BE2C (cell line): ENCODE measurements around the gene CNTN4.

Source experiments
- DNase-seq: peaks from one replicate; pipeline ENCODE4 v3.0.0-alpha.2; 2020
- H3K27me3 ChIP-seq: fragments of 250-450 bp; sonication (Bioruptor Pico); 2 replicates; pipeline ENCODE4 v1.5.1; 2020; ENCODE audit warnings: mild to moderate bottlenecking
- H3K36me3 ChIP-seq: fragments of 250-450 bp; sonication (Bioruptor Pico); 2 replicates; pipeline ENCODE4 v1.5.1; 2020; ENCODE audit warnings: mild to moderate bottlenecking
- H3K4me1 ChIP-seq: fragments of 250-450 bp; sonication (Bioruptor Pico); 2 replicates; pipeline ENCODE4 v1.5.1; 2020
- H3K4me3 ChIP-seq: 2 replicates; pipeline ENCODE4 v1.5.1; 2011; ENCODE audit warnings: low read depth, low read length
- H3K9me3 ChIP-seq: fragments of 250-450 bp; sonication (Bioruptor Pico); 2 replicates; pipeline ENCODE4 v1.5.1; 2020
- CTCF ChIP-seq: IDR thresholded peaks from 2 replicates; pipeline ENCODE4 v1.5.1; 2012; ENCODE audit warnings: mild to moderate bottlenecking, low read depth, low read length

Gene CNTN4

GRCh38 chr3:2976212-2976611, 877.5 kb downstream of the CNTN4 start:
- Histone ChIP-seq H3K4me3 (no peak overlapping the region), H3K9me3 (no peaks in the 10 kb centered on the region), H3K4me1 (no peaks in the 10 kb centered on the region), H3K27me3 (no peaks in the 10 kb centered on the region), H3K36me3 (no peaks in the 10 kb centered on the region)
- TF ChIP-seq CTCF: no peak
- DNase-seq: no peak

- no peak overlapping the region for H3K4me3 ChIP-seq
- no peaks in the 10 kb centered on the region for H3K4me1 ChIP-seq
- no peaks in the 10 kb centered on the region for H3K27me3 ChIP-seq
- DNase-seq: peak; percentile 11
- no peaks in the 10 kb centered on the region for H3K36me3 ChIP-seq
- no peak for TF ChIP-seq CTCF
- no peaks in the 10 kb centered on the region for H3K9me3 ChIP-seq
These were observed 878.1 kb downstream of the CNTN4 start for GRCh38 chr3:2976796-2977195.

GRCh38 chr3:2978977-2979732, 880.5 kb downstream of the CNTN4 start:
- H3K4me1 ChIP-seq: no peaks in the 10 kb centered on the region
- no peaks in the 10 kb centered on the region for H3K27me3 ChIP-seq
- DNase-seq: no peak
- no peak for TF ChIP-seq CTCF
- H3K36me3 ChIP-seq: no peaks in the 10 kb centered on the region
- no peaks in the 10 kb centered on the region for H3K9me3 ChIP-seq
- H3K4me3 ChIP-seq: no peak overlapping the region

GRCh38 chr3:2984005-2984830, 885.6 kb downstream of the CNTN4 start:
- H3K27me3 ChIP-seq: no peaks in the 10 kb centered on the region
- no peaks in the 10 kb centered on the region for H3K36me3 ChIP-seq
- no peak for DNase-seq
- TF ChIP-seq CTCF: no peak
- H3K9me3 ChIP-seq: no peaks in the 10 kb centered on the region
- H3K4me3 ChIP-seq: no peak overlapping the region
- H3K4me1 ChIP-seq: no peaks in the 10 kb centered on the region

GRCh38 chr3:2984831-2985220, 886.2 kb downstream of the CNTN4 start:
- H3K27me3 ChIP-seq: no peaks in the 10 kb centered on the region
- no peak for TF ChIP-seq CTCF
- no peaks in the 10 kb centered on the region for H3K36me3 ChIP-seq
- no peaks in the 10 kb centered on the region for H3K9me3 ChIP-seq
- DNase-seq: no peak
- no peaks in the 10 kb centered on the region for H3K4me1 ChIP-seq
- H3K4me3 ChIP-seq: no peak overlapping the region

GRCh38 chr3:2985479-2985878, 886.8 kb downstream of the CNTN4 start:
- DNase-seq: no peak
- no peaks in the 10 kb centered on the region for H3K9me3 ChIP-seq
- H3K4me1 ChIP-seq: no peaks in the 10 kb centered on the region
- no peak overlapping the region for H3K4me3 ChIP-seq
- TF ChIP-seq CTCF: no peak
- H3K27me3 ChIP-seq: no peaks in the 10 kb centered on the region
- no peaks in the 10 kb centered on the region for H3K36me3 ChIP-seq
